ENCODE results near the gene PRPF6. TPM values are rescaled to one million over a fixed set of nuclear protein-coding genes. Genes with fewer than 3 reads are reported as not detected.

Gene PRPF6
- total and polyA plus RNA-seq, 2 experiments from 2014 or later = 47.1 to 54.8 TPM

GRCh38 chr20:64070244-64070993 lies 89.5 kb downstream of the PRPF6 start:
- no peaks in the 10 kb centered on the region for H3K36me3 ChIP-seq (ENCODE audit: low read depth)
- no peak overlapping the region for H3K4me2 ChIP-seq (ENCODE audit: unreplicated experiment)
- in situ Hi-C loops (cut with MboI) = no loop called here
- H3K27ac ChIP-seq = no peak overlapping the region
- H3K79me2 ChIP-seq (ENCODE audit: insufficient read depth) = no peaks in the 10 kb centered on the region
- H3F3A ChIP-seq (ENCODE audit: insufficient read depth) = no peaks in the 10 kb centered on the region
- H4K20me1 ChIP-seq (ENCODE audit: insufficient read depth) = no peaks in the 10 kb centered on the region
- H3K27me3 ChIP-seq (replicated peaks; ENCODE audit: insufficient read depth) = no peaks in the 10 kb centered on the region
- no peak overlapping the region for H3K4me3 ChIP-seq
- H3K4me1 ChIP-seq (ENCODE audit: insufficient read depth) = peaks cover 10% of the 10 kb centered on the region
- no peak overlapping the region for H3K9ac ChIP-seq
- TF ChIP-seq EZH2phosphoT487 (IDR thresholded peaks at IDR 0.05; ENCODE audit: insufficient read depth, low read depth) (no peak), EZH2 (IDR thresholded peaks at IDR 0.05; ENCODE audit: insufficient read depth, poor library complexity, severe bottlenecking) (no peak)
- 89 to 90% methylated on average over 30 to 31 of the region's 31 CpGs for WGBS, 2 experiments (ENCODE audit: low coverage in 1 of 2, low lambda C conversion rate in 2 of 2, missing lambda C conversion rate in 2 of 2)
- H3K9me3 ChIP-seq (ENCODE audit: low read depth) = no peaks in the 10 kb centered on the region
- no peak overlapping the region for H2AFZ ChIP-seq
- DNase-seq = no peak
- H3K9me2 ChIP-seq (ENCODE audit: insufficient read depth) = no peaks in the 10 kb centered on the region

GRCh38 chr20:64071341-64072332 lies 90.7 kb downstream of the PRPF6 start:
- Histone ChIP-seq H3K27ac (no peak overlapping the region), H3F3A (ENCODE audit: insufficient read depth) (no peaks in the 10 kb centered on the region), H2AFZ (no peak overlapping the region), H3K27me3 (replicated peaks; ENCODE audit: insufficient read depth) (no peaks in the 10 kb centered on the region), H3K79me2 (ENCODE audit: insufficient read depth) (no peaks in the 10 kb centered on the region), H3K9me2 (ENCODE audit: insufficient read depth) (no peaks in the 10 kb centered on the region), H3K9me3 (ENCODE audit: low read depth) (no peaks in the 10 kb centered on the region), H3K9ac (no peak overlapping the region), H3K4me2 (ENCODE audit: unreplicated experiment) (no peak overlapping the region), H4K20me1 (ENCODE audit: insufficient read depth) (no peaks in the 10 kb centered on the region), H3K4me3 (no peak overlapping the region), H3K36me3 (ENCODE audit: low read depth) (no peaks in the 10 kb centered on the region), H3K4me1 (ENCODE audit: insufficient read depth) (no peaks in the 10 kb centered on the region)
- DNase-seq = no peak
- in situ Hi-C loops (cut with MboI) = no loop called here
- no peak for TF ChIP-seq EZH2phosphoT487 (IDR thresholded peaks at IDR 0.05; ENCODE audit: insufficient read depth, low read depth)
- TF ChIP-seq EZH2 (IDR thresholded peaks at IDR 0.05; ENCODE audit: insufficient read depth, poor library complexity, severe bottlenecking) = no peak
- WGBS, 2 experiments (ENCODE audit: low coverage in 1 of 2, low lambda C conversion rate in 2 of 2, missing lambda C conversion rate in 2 of 2) = 87 to 91% methylated on average over 22 to 30 of the region's 30 CpGs

GRCh38 chr20:64072498-64073063 lies 91.6 kb downstream of the PRPF6 start:
- Histone ChIP-seq H3K9me2 (ENCODE audit: insufficient read depth) (no peaks in the 10 kb centered on the region), H3F3A (ENCODE audit: insufficient read depth) (no peaks in the 10 kb centered on the region), H3K9ac (no peak overlapping the region), H4K20me1 (ENCODE audit: insufficient read depth) (no peaks in the 10 kb centered on the region), H3K9me3 (ENCODE audit: low read depth) (no peaks in the 10 kb centered on the region), H3K27me3 (replicated peaks; ENCODE audit: insufficient read depth) (no peaks in the 10 kb centered on the region), H3K4me2 (ENCODE audit: unreplicated experiment) (no peak overlapping the region), H2AFZ (no peak overlapping the region), H3K36me3 (ENCODE audit: low read depth) (no peaks in the 10 kb centered on the region), H3K79me2 (ENCODE audit: insufficient read depth) (no peaks in the 10 kb centered on the region), H3K4me3 (no peak overlapping the region), H3K4me1 (ENCODE audit: insufficient read depth) (no peaks in the 10 kb centered on the region), H3K27ac (no peak overlapping the region)
- DNase-seq = no peak
- WGBS, 2 experiments (ENCODE audit: low coverage in 1 of 2, low lambda C conversion rate in 2 of 2, missing lambda C conversion rate in 2 of 2) = 81 to 84% methylated on average over 14 of the region's 14 CpGs
- in situ Hi-C loops (cut with MboI) = no loop called here
- no peak for TF ChIP-seq EZH2phosphoT487 (IDR thresholded peaks at IDR 0.05; ENCODE audit: insufficient read depth, low read depth)
- no peak for TF ChIP-seq EZH2 (IDR thresholded peaks at IDR 0.05; ENCODE audit: insufficient read depth, poor library complexity, severe bottlenecking)

GRCh38 chr20:64073476-64074183 lies 92.7 kb downstream of the PRPF6 start:
- Histone ChIP-seq H3K36me3 (ENCODE audit: low read depth) (no peaks in the 10 kb centered on the region), H3K79me2 (ENCODE audit: insufficient read depth) (no peaks in the 10 kb centered on the region), H3K27ac (no peak overlapping the region), H3K4me1 (ENCODE audit: insufficient read depth) (peaks cover 6% of the 10 kb centered on the region), H3K27me3 (replicated peaks; ENCODE audit: insufficient read depth) (no peaks in the 10 kb centered on the region), H3K4me3 (no peak overlapping the region), H2AFZ (no peak overlapping the region), H3K9me3 (ENCODE audit: low read depth) (no peaks in the 10 kb centered on the region), H3K4me2 (ENCODE audit: unreplicated experiment) (no peak overlapping the region), H3F3A (ENCODE audit: insufficient read depth) (no peaks in the 10 kb centered on the region), H3K9me2 (ENCODE audit: insufficient read depth) (no peaks in the 10 kb centered on the region), H4K20me1 (ENCODE audit: insufficient read depth) (no peaks in the 10 kb centered on the region), H3K9ac (no peak overlapping the region)
- no peak for TF ChIP-seq EZH2 (IDR thresholded peaks at IDR 0.05; ENCODE audit: insufficient read depth, poor library complexity, severe bottlenecking)
- no peak for TF ChIP-seq EZH2phosphoT487 (IDR thresholded peaks at IDR 0.05; ENCODE audit: insufficient read depth, low read depth)
- DNase-seq = no peak
- WGBS, 2 experiments (ENCODE audit: low coverage in 1 of 2, low lambda C conversion rate in 2 of 2, missing lambda C conversion rate in 2 of 2) = 88 to 92% methylated on average over 23 to 37 of the region's 37 CpGs
- in situ Hi-C loops (cut with MboI) = no loop called here
